ENCODE results near the gene ABHD2.

- TF ChIP-seq, protein P1, sequence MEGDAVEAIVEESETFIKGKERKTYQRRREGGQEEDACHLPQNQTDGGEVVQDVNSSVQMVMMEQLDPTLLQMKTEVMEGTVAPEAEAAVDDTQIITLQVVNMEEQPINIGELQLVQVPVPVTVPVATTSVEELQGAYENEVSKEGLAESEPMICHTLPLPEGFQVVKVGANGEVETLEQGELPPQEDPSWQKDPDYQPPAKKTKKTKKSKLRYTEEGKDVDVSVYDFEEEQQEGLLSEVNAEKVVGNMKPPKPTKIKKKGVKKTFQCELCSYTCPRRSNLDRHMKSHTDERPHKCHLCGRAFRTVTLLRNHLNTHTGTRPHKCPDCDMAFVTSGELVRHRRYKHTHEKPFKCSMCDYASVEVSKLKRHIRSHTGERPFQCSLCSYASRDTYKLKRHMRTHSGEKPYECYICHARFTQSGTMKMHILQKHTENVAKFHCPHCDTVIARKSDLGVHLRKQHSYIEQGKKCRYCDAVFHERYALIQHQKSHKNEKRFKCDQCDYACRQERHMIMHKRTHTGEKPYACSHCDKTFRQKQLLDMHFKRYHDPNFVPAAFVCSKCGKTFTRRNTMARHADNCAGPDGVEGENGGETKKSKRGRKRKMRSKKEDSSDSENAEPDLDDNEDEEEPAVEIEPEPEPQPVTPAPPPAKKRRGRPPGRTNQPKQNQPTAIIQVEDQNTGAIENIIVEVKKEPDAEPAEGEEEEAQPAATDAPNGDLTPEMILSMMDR (conservative IDR thresholded peaks at IDR 0.05), result peak; percentile 96
- no peak for TF ChIP-seq EZH2 (IDR thresholded peaks at IDR 0.05; ENCODE audit: low read depth)
These were observed 118.7 kb downstream of the ABHD2 start for GRCh38 chr15:89206908-89207331.
